Activated B cell treated with CpG ODN at 0.5 μM for 24 hours (primary cell): ENCODE measurements around the gene EIF3A. TPM values are rescaled to one million over a fixed set of nuclear protein-coding genes. Genes with fewer than 3 reads are reported as not detected.
"Not testable (repeated sequence)": the region's sequence is repeated elsewhere in the genome, so short reads cannot be mapped to it uniquely, and the experiment has no call there.

Experiments
- ATAC-seq: fragments of 200-7000 bp; cut with Tn5 transposase; one replicate; pipeline ENCODE4 v1.10.0; 2021; ENCODE audit warnings: low read depth, mild to moderate bottlenecking, moderate library complexity
- CTCF ChIA-PET: fragments of 350-600 bp; sonication (Branson Sonifier 250); formaldehyde crosslinking; loops from one replicate; lab custom pipeline; 2021; ENCODE audit warnings: antibody characterized with exemption; lab: Charles Lee
- POLR2A ChIA-PET: fragments of 350-600 bp; sonication (Branson Sonifier 250); formaldehyde crosslinking; loops from one replicate; lab custom pipeline; 2021; ENCODE audit warnings: antibody characterized with exemption; lab: Charles Lee
- DNase-seq: peaks from one replicate; pipeline ENCODE4 v3.0.0; 2022
- H3K27ac Mint-ChIP-seq: one replicate; pipeline ENCODE4 v1.8.0; 2020; ENCODE audit warnings: mixed read lengths
- H3K27me3 Mint-ChIP-seq: one replicate; pipeline ENCODE4 v1.8.0; 2021; ENCODE audit warnings: mixed read lengths
- H3K36me3 Mint-ChIP-seq: one replicate; pipeline ENCODE4 v1.8.0; 2021; ENCODE audit warnings: low read depth, mixed read lengths
- H3K4me1 Mint-ChIP-seq: one replicate; pipeline ENCODE4 v1.8.0; 2021; ENCODE audit warnings: mixed read lengths
- H3K4me3 Mint-ChIP-seq: one replicate; pipeline ENCODE4 v1.8.0; 2020; ENCODE audit warnings: mild to moderate bottlenecking, mixed read lengths
- H3K9me3 Mint-ChIP-seq: one replicate; pipeline ENCODE4 v1.8.0; 2020; ENCODE audit warnings: mixed read lengths
- intact Hi-C: fragments of 100-400 bp; cut with micrococcal nuclease; formaldehyde crosslinking; loops from one replicate; pipeline ENCODE4 v1.15.1; 2024
- total RNA-seq: library from RNA; stranded (reverse); gene quantifications from 2 replicates; pipeline ENCODE4 v1.2.3, GENCODE V29; 2022
- TF ChIP-seq, protein P1 (sequence below): fragments of 200-600 bp; IDR thresholded peaks from one replicate; pipeline ENCODE4 v1.8.0; 2022; ENCODE audit warnings: antibody characterized with exemption, mild to moderate bottlenecking

EIF3A gene
- total RNA-seq, 1 donor from 2014 or later, result 114 TPM

- ATAC-seq, result no peak
- intact Hi-C loops, result no loop called here
- no peak for DNase-seq
- Mint-ChIP-seq H3K9me3 (no peaks in the 10 kb centered on the region), H3K4me1 (peaks cover 16% of the 10 kb centered on the region), H3K27me3 (no peaks in the 10 kb centered on the region), H3K4me3 (no peak overlapping the region), H3K36me3 (no peaks in the 10 kb centered on the region), H3K27ac (no peak overlapping the region)
- TF ChIP-seq, protein P1, sequence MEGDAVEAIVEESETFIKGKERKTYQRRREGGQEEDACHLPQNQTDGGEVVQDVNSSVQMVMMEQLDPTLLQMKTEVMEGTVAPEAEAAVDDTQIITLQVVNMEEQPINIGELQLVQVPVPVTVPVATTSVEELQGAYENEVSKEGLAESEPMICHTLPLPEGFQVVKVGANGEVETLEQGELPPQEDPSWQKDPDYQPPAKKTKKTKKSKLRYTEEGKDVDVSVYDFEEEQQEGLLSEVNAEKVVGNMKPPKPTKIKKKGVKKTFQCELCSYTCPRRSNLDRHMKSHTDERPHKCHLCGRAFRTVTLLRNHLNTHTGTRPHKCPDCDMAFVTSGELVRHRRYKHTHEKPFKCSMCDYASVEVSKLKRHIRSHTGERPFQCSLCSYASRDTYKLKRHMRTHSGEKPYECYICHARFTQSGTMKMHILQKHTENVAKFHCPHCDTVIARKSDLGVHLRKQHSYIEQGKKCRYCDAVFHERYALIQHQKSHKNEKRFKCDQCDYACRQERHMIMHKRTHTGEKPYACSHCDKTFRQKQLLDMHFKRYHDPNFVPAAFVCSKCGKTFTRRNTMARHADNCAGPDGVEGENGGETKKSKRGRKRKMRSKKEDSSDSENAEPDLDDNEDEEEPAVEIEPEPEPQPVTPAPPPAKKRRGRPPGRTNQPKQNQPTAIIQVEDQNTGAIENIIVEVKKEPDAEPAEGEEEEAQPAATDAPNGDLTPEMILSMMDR, result no peak
- ChIA-PET CTCF (interaction anchor here (0.9 kb wide), 1 partner anchor 389 kb away, joined by 3 read pairs; no protein-coding TSS in a partner anchor), POLR2A (interaction anchor here (0.5 to 0.7 kb wide), 2 partner anchors 349 to 584 kb away, joined by 3 to 11 read pairs; no protein-coding TSS in a partner anchor)
These were observed 20.0 kb upstream of the EIF3A start for GRCh38 chr10:119100434-119101238.

DNA sequence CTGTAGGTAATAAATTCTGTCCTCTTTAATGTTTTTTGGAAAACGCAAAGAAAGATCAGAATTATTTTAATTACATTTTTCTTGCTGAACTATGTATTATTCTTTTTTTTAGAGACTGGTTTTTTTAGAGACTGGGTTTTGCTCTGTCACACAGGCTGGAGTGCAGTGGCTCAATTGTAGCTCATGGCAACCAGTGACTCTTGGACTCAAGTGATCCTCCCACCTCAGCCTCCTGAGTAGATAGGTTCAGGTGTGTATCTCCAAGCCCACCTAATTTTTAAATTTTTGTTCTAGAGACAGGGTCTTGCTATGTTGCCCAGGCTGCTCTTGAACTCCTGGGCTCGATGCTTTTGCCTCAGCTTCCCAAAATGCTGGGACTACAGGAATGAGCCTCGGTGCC lies 18.0 kb upstream of the EIF3A start:
- no peaks in the 10 kb centered on the region for H3K9me3 Mint-ChIP-seq
- no peak overlapping the region for H3K27ac Mint-ChIP-seq
- no peak overlapping the region for H3K4me3 Mint-ChIP-seq
- H3K27me3 Mint-ChIP-seq, result no peaks in the 10 kb centered on the region
- no peaks in the 10 kb centered on the region for H3K36me3 Mint-ChIP-seq
- TF ChIP-seq, protein P1, result no peak
- ChIA-PET POLR2A (no interaction called here), CTCF (no interaction called here)
- intact Hi-C loops, result no loop called here
- no peak for ATAC-seq
- no peak for DNase-seq
- H3K4me1 Mint-ChIP-seq, result peaks cover 8% of the 10 kb centered on the region

DNA sequence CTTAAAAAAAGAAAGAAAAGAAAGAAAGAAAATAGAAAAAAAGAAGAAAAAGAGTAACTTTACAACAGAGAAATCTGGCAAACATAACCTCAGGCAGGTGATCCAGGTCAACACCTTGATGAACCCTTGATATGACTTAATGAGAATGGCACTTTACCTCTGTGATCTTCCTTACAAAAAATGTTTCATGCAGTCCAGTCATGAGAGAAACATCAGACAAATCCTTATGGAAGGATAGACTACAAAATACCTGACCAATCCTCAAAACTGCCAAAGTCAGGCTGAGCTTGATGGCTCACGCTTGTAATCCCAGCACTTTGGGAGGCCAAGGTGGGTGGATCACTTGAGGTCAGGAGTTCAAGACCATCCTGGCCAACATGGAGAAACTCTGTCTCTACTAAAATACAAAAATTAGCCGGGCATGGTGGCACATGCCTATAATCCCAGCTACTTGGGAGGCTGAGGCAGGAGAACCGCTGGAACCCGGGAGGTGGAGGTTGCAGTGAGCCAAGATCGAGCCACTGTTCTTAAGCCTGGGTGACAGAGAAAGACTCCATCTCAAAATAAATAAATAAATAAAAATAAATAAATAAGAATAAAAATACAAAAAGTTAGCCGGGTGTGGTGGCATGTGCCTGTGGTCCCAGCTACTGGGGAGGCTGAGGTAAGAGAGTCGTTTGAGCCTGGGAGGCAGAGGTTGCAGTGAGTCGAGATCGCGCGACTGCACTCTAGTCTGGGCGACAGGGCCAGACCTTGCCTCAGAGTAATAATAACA lies 16.2 kb upstream of the EIF3A start:
- ATAC-seq, H3K4me3 Mint-ChIP-seq, intact Hi-C loops, POLR2A ChIA-PET, H3K27ac Mint-ChIP-seq, H3K27me3 Mint-ChIP-seq, H3K4me1 Mint-ChIP-seq, DNase-seq, CTCF ChIA-PET, H3K36me3 Mint-ChIP-seq, H3K9me3 Mint-ChIP-seq: not testable (repeated sequence)

DNA sequence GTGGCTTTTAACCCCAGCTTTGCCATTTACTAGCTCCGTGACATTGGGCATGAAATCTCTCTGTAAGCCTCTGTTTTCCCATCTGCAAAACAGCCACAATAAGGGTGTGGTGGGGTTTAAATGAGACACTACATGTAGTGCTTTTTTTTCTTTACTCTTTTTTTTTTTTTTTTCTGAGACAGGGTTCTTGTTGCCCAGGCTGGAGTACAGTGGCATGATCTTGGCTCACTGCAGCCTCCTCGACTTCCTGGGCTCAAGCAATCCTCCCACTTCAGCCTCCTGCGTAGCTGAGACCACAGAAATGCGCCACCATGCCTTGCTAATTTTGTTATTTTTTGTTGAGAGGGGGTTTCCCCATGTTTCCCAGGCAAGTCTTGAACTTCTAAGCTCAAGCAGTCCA lies 15.0 kb upstream of the EIF3A start:
- Mint-ChIP-seq H3K27me3 (no peaks in the 10 kb centered on the region), H3K4me3 (no peak overlapping the region), H3K27ac (no peak overlapping the region), H3K9me3 (no peaks in the 10 kb centered on the region), H3K36me3 (no peaks in the 10 kb centered on the region), H3K4me1 (peaks cover 14% of the 10 kb centered on the region)
- DNase-seq, result no peak
- ATAC-seq, result no peak
- TF ChIP-seq, protein P1, result no peak
- ChIA-PET POLR2A (interaction anchor here (1.2 kb wide), 1 partner anchor 9 kb away, joined by 6 read pairs; no protein-coding TSS in a partner anchor), CTCF (no interaction called here)
- intact Hi-C loops, result no loop called here

DNA sequence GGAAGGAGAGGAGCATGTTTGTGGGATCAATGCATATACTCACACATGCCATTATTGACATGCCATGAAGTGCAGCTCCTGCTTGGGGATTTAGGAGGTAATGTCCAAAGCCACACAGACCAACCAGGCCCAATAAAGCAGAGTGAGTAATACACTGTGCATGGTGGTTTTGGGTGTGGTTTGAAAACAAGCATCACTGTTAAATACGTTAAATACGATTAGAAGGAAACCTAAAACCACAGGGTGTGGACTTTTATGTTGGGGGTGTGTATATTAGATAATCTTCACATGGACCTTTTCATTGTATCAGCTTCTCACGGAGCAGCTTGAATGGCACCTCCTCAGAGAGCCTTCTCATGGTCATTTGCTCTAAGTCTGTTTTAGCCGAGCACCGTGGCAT lies 10.4 kb upstream of the EIF3A start:
- Mint-ChIP-seq H3K4me1 (peaks cover 44% of the 10 kb centered on the region), H3K27ac (peak overlapping the region; percentile 75), H3K4me3 (peak overlapping the region; percentile 15), H3K27me3 (no peaks in the 10 kb centered on the region), H3K36me3 (no peaks in the 10 kb centered on the region), H3K9me3 (no peaks in the 10 kb centered on the region)
- peak; percentile 65 for ATAC-seq
- no peak for DNase-seq
- intact Hi-C loops, result no loop called here
- TF ChIP-seq, protein P1, result no peak
- ChIA-PET POLR2A (interaction anchor here (0.7 to 1.2 kb wide), 2 partner anchors 13 to 769 kb away, joined by 3 to 5 read pairs; partner anchors contain the start of gene DENND10), CTCF (no interaction called here)
